Activated CD4-positive, alpha-beta memory T cell treated with anti-CD3 and anti-CD28 coated beads, Interleukin-2, amount 10 ng/mL, durations not matched to agents 7 days and 5 days (primary cell): ENCODE results near the gene CDC34. TPM values are rescaled to one million over a fixed set of nuclear protein-coding genes. Genes with fewer than 3 reads are reported as not detected.

Experiments
- CTCF ChIA-PET: fragments of 350-600 bp; sonication (Branson Sonifier 250); formaldehyde crosslinking; loops from one replicate; lab custom pipeline; 2021; ENCODE audit warnings: antibody characterized with exemption, inconsistent platforms; lab: Charles Lee
- POLR2A ChIA-PET: fragments of 350-600 bp; sonication (Branson Sonifier 250); formaldehyde crosslinking; loops from one replicate; lab custom pipeline; 2021; ENCODE audit warnings: antibody characterized with exemption; lab: Charles Lee
- DNase-seq: peaks from one replicate; pipeline ENCODE4 v3.0.0-alpha.2; 2020
- H3K27ac Mint-ChIP-seq: one replicate; pipeline ENCODE4 v1.8.0; 2021; ENCODE audit warnings: mild to moderate bottlenecking, mixed read lengths
- H3K27me3 Mint-ChIP-seq: one replicate; pipeline ENCODE4 v1.8.0; 2021; ENCODE audit warnings: mixed read lengths
- H3K36me3 Mint-ChIP-seq: one replicate; pipeline ENCODE4 v1.8.0; 2021; ENCODE audit warnings: low read depth, mixed read lengths
- H3K4me1 Mint-ChIP-seq: one replicate; pipeline ENCODE4 v1.8.0; 2021; ENCODE audit warnings: mixed read lengths
- H3K4me3 Mint-ChIP-seq: one replicate; pipeline ENCODE4 v1.8.0; 2021; ENCODE audit warnings: mild to moderate bottlenecking, mixed read lengths
- H3K9me3 Mint-ChIP-seq: one replicate; pipeline ENCODE4 v1.8.0; 2021; ENCODE audit warnings: mixed read lengths
- total RNA-seq, 2 experiments: library from RNA; stranded (reverse); gene quantifications; one replicate each; pipeline ENCODE4 v1.2.3, GENCODE V29; 2021

Gene CDC34
- total RNA-seq, 2 experiments from 2014 or later, result 50.3 to 50.4 TPM

- ChIA-PET CTCF (interaction anchor here (0.6 to 1.6 kb wide), 3 partner anchors 9 to 85 kb away, joined by 3 to 4 read pairs (median 3); no protein-coding TSS in a partner anchor), POLR2A (no interaction called here)
- Mint-ChIP-seq H3K4me1 (peaks cover 5% of the 10 kb centered on the region), H3K27me3 (peaks cover 13% of the 10 kb centered on the region), H3K36me3 (no peaks in the 10 kb centered on the region), H3K9me3 (no peaks in the 10 kb centered on the region), H3K27ac (no peak overlapping the region), H3K4me3 (no peak overlapping the region)
- no peak for DNase-seq
These were observed 54.1 kb downstream of the CDC34 start for GRCh38 chr19:585551-586110.

- peaks cover 8% of the 10 kb centered on the region for H3K4me1 Mint-ChIP-seq
These were observed 56.7 kb downstream of the CDC34 start for GRCh38 chr19:588093-588740.

GRCh38 chr19:588741-589692, 57.5 kb downstream of the CDC34 start:
- Mint-ChIP-seq H3K4me1 (peaks cover 8% of the 10 kb centered on the region), H3K27ac (no peak overlapping the region), H3K9me3 (no peaks in the 10 kb centered on the region), H3K4me3 (peak overlapping the region; percentile 35), H3K27me3 (peaks cover 20% of the 10 kb centered on the region), H3K36me3 (no peaks in the 10 kb centered on the region)
- no peak for DNase-seq
- ChIA-PET CTCF (no interaction called here), POLR2A (interaction anchor here (0.8 kb wide), 1 partner anchor 43 kb away, joined by 3 read pairs; no protein-coding TSS in a partner anchor)

More at GRCh38 chr19:588093-588740, 56.7 kb downstream of the CDC34 start:
- no peak overlapping the region for H3K4me3 Mint-ChIP-seq
- no peaks in the 10 kb centered on the region for H3K9me3 Mint-ChIP-seq
- no peaks in the 10 kb centered on the region for H3K36me3 Mint-ChIP-seq
- DNase-seq, result peak; percentile 73
- no peak overlapping the region for H3K27ac Mint-ChIP-seq
- H3K27me3 Mint-ChIP-seq, result peaks cover 20% of the 10 kb centered on the region
- POLR2A ChIA-PET, result no interaction called here
- CTCF ChIA-PET, result no interaction called here

GRCh38 chr19:589693-590395, 58.3 kb downstream of the CDC34 start, which contains the start of gene HCN2:
Gene HCN2 (plus strand): TSS chr19:589881. CDS start chr19:589946, 65 bp downstream.
- ChIA-PET CTCF (no interaction called here), POLR2A (interaction anchor here (0.8 kb wide), 1 partner anchor 42 kb away, joined by 3 read pairs; no protein-coding TSS in a partner anchor)
- H3K4me3 Mint-ChIP-seq, result peak within 1 kb of the TSS; percentile 35

GRCh38 chr19:590396-590745, 58.8 kb downstream of the CDC34 start:
- Mint-ChIP-seq H3K9me3 (no peaks in the 10 kb centered on the region), H3K27me3 (peaks cover 20% of the 10 kb centered on the region), H3K4me1 (peaks cover 8% of the 10 kb centered on the region), H3K27ac (no peak overlapping the region), H3K36me3 (no peaks in the 10 kb centered on the region), H3K4me3 (no peak overlapping the region)
- DNase-seq, result peak; percentile 33
- ChIA-PET CTCF (no interaction called here), POLR2A (interaction anchor here (0.8 kb wide), 1 partner anchor 42 kb away, joined by 3 read pairs; no protein-coding TSS in a partner anchor)

More at GRCh38 chr19:589693-590395, 58.3 kb downstream of the CDC34 start, which contains the start of gene HCN2:
- H3K9me3 Mint-ChIP-seq, result no peaks in the 10 kb centered on the region
- H3K4me1 Mint-ChIP-seq, result peaks cover 8% of the 10 kb centered on the region
- no peak within 1 kb of the TSS for H3K27ac Mint-ChIP-seq
- peaks cover 20% of the 10 kb centered on the region for H3K27me3 Mint-ChIP-seq
- H3K36me3 Mint-ChIP-seq, result no peaks in the 10 kb centered on the region
- no peak for DNase-seq

- no peak for DNase-seq
- H3K4me3 Mint-ChIP-seq, result no peak overlapping the region
- peaks cover 8% of the 10 kb centered on the region for H3K4me1 Mint-ChIP-seq
- H3K27ac Mint-ChIP-seq, result no peak overlapping the region
- no peaks in the 10 kb centered on the region for H3K36me3 Mint-ChIP-seq
- peaks cover 20% of the 10 kb centered on the region for H3K27me3 Mint-ChIP-seq
- POLR2A ChIA-PET, result no interaction called here
- H3K9me3 Mint-ChIP-seq, result no peaks in the 10 kb centered on the region
- CTCF ChIA-PET, result no interaction called here
These were observed 59.2 kb downstream of the CDC34 start for GRCh38 chr19:590750-591098.

- Mint-ChIP-seq H3K4me3 (no peak overlapping the region), H3K4me1 (peaks cover 8% of the 10 kb centered on the region), H3K36me3 (no peaks in the 10 kb centered on the region), H3K27ac (no peak overlapping the region), H3K9me3 (no peaks in the 10 kb centered on the region), H3K27me3 (peaks cover 20% of the 10 kb centered on the region)
- no peak for DNase-seq
- ChIA-PET CTCF (no interaction called here), POLR2A (no interaction called here)
These were observed 59.8 kb downstream of the CDC34 start for GRCh38 chr19:591099-591958.

Other genes with a start within 250 kb of the CDC34 start
- gene PLPP2, start 240.4 kb upstream of the CDC34 start, total RNA-seq, result under 1 TPM; 0.60 to 0.78 TPM
- gene MIER2, start 187.0 kb upstream of the CDC34 start, total RNA-seq, result 10 to 100 TPM; 17.2 to 20.8 TPM
- gene C2CD4C, start 122.6 kb upstream of the CDC34 start, total RNA-seq, result under 1 TPM in 1 of 2 experiments, not detected in 1; 0.08 TPM
- gene SHC2, start 70.7 kb upstream of the CDC34 start, total RNA-seq, result not detected
- under 1 TPM; 0.78 to 0.81 TPM for gene MADCAM1, start 35.3 kb upstream of the CDC34 start, total RNA-seq
- 10 to 100 TPM; 22.9 to 24.0 TPM for gene TPGS1, start 24.3 kb upstream of the CDC34 start, total RNA-seq
- gene GZMM, start 12.3 kb downstream of the CDC34 start, total RNA-seq, result 10 to 100 TPM; 45.1 to 45.2 TPM
- 100 to 1,000 TPM; 255 to 257 TPM for gene BSG, start 40.8 kb downstream of the CDC34 start, total RNA-seq
- 1 to 10 TPM; 3.1 to 3.5 TPM for gene HCN2, start 58.1 kb downstream of the CDC34 start, total RNA-seq
- 10 to 100 TPM; 44.8 to 45.1 TPM for gene POLRMT, start 101.8 kb downstream of the CDC34 start, total RNA-seq
- gene FGF22, start 108.1 kb downstream of the CDC34 start, total RNA-seq, result not detected
- 10 to 100 TPM; 80.6 to 82.2 TPM for gene RNF126, start 131.5 kb downstream of the CDC34 start, total RNA-seq
- 1 to 10 TPM; 2.5 to 3.0 TPM for gene FSTL3, start 144.6 kb downstream of the CDC34 start, total RNA-seq
- gene PRSS57, start 163.7 kb downstream of the CDC34 start, total RNA-seq, result not detected
- gene PALM, start 177.2 kb downstream of the CDC34 start, total RNA-seq, result not detected
- gene MISP, start 219.4 kb downstream of the CDC34 start, total RNA-seq, result not detected